Endothelial cell of umbilical vein (primary cell): ENCODE data around the gene SNAPIN. TPM values are rescaled to one million over a fixed set of nuclear protein-coding genes. Genes with fewer than 3 reads are reported as not detected.

Experiments used
- Bru-seq: library from RNA; stranded (reverse); fragments of 400-500 nt; gene quantifications from one replicate; lab custom pipeline; 2021; lab: Mats Ljungman, UMichigan
- BruChase-seq, 2 experiments: library from RNA; stranded (reverse); fragments of 400-500 nt; gene quantifications; one replicate each; lab custom pipeline; 2021; lab: Mats Ljungman, UMichigan
- BruUV-seq: library from RNA; stranded (reverse); fragments of 400-500 nt; replicated peaks from 2 replicates; lab custom pipeline; 2021; lab: Mats Ljungman, UMichigan
- CTCF ChIA-PET: fragments of 300-600, 350-600 bp; sonication (Branson Sonifier 250); formaldehyde crosslinking; loops from one replicate; lab custom pipeline; 2021; ENCODE audit warnings: antibody characterized with exemption, inconsistent platforms; lab: Charles Lee
- POLR2A ChIA-PET: fragments of 300-600, 350-600 bp; sonication (Branson Sonifier 250); formaldehyde crosslinking; loops from one replicate; lab custom pipeline; 2021; ENCODE audit warnings: antibody characterized with exemption, inconsistent platforms; lab: Charles Lee
- DNase-seq: peaks from one replicate; pipeline ENCODE4 v3.0.0-alpha.2; 2011; ENCODE audit warnings: low read depth, low spot score
- FAIRE-seq: peaks from 2 replicates; lab custom pipeline; 2011; peaks lifted over from hg19 to GRCh38; lab: Jason Lieb, UNC
- H2AFZ ChIP-seq: 2 replicates; pipeline ENCODE4 v1.6.0; 2012; ENCODE audit warnings: low read depth, low read length, control low read depth, inconsistent platforms
- H3K27ac ChIP-seq: 2 replicates; pipeline ENCODE4 v1.5.1; 2011; ENCODE audit warnings: low read depth, mild to moderate bottlenecking, control low read depth, low read length, moderate library complexity; ENCODE audit not compliant: insufficient read depth
- H3K27me3 ChIP-seq, 2 experiments: 2 replicates each; pipeline versions ENCODE4 v1.6.0 to v1.6.1; 2011; ENCODE audit warnings: low read length in 2 of 2, mixed read lengths in 1 of 2; ENCODE audit not compliant: control insufficient read depth in 2 of 2, insufficient read depth in 2 of 2
- H3K36me3 ChIP-seq, 2 experiments: 2 replicates in 1 of 2; 3 replicates in 1 of 2; pipeline ENCODE4 v1.5.1; 2011; ENCODE audit warnings: low read length in 2 of 2, mild to moderate bottlenecking in 1 of 2, moderate library complexity in 1 of 2; ENCODE audit not compliant: control insufficient read depth in 2 of 2, insufficient read depth in 2 of 2; ENCODE audit errors: extremely low read depth in 1 of 2
- H3K4me1 ChIP-seq: 3 replicates; pipeline ENCODE4 v1.5.1; 2011; ENCODE audit warnings: mild to moderate bottlenecking, low read length; ENCODE audit not compliant: control insufficient read depth, insufficient read depth; ENCODE audit errors: extremely low read depth
- H3K4me2 ChIP-seq: 2 replicates; pipeline ENCODE4 v1.6.1; 2011; ENCODE audit warnings: low read length, control low read depth, mixed read lengths; ENCODE audit not compliant: insufficient read depth
- H3K4me3 ChIP-seq, 3 experiments: fragments of 200-600 bp in 1 of 3; sonication (generic), shearing (Covaris generic) in 1 of 3; replicated peaks in 1 of 3; 2 replicates each; pipeline ENCODE4 v1.5.1; 2011 to 2016; ENCODE audit warnings: control low read depth in 3 of 3, low read length in 3 of 3, mild to moderate bottlenecking in 2 of 3, inconsistent platforms in 1 of 3, low read depth in 1 of 3, moderate library complexity in 1 of 3; ENCODE audit not compliant: insufficient read depth in 1 of 3
- H3K79me2 ChIP-seq: 2 replicates; pipeline ENCODE4 v1.6.0; 2012; ENCODE audit warnings: low read length, inconsistent platforms; ENCODE audit not compliant: control insufficient read depth, insufficient read depth
- H3K9ac ChIP-seq: replicated peaks from 2 replicates; pipeline ENCODE3; 2011; ENCODE audit warnings: low read length, control low read depth; ENCODE audit not compliant: insufficient read depth; ENCODE audit errors: extremely low read depth
- H3K9me1 ChIP-seq: replicated peaks from 3 replicates; pipeline ENCODE4 v1.6.0; 2011; ENCODE audit warnings: mild to moderate bottlenecking, low read length; ENCODE audit not compliant: control insufficient read depth, insufficient read depth; ENCODE audit errors: extremely low read depth
- H3K9me3 ChIP-seq: replicated peaks from 2 replicates; pipeline ENCODE4 v1.5.1; 2012; ENCODE audit warnings: low read length, inconsistent platforms; ENCODE audit not compliant: control insufficient read depth, insufficient read depth
- H4K20me1 ChIP-seq: replicated peaks from 2 replicates; pipeline ENCODE3; 2011; ENCODE audit warnings: mild to moderate bottlenecking, low read length; ENCODE audit not compliant: control insufficient read depth, insufficient read depth; ENCODE audit errors: extremely low read depth
- GATA2 ChIP-seq: IDR thresholded peaks from 2 replicates; pipeline ENCODE4 v1.7.0; 2011; ENCODE audit warnings: low read depth, mild to moderate bottlenecking, moderate library complexity, mixed read lengths, low read length; ENCODE audit not compliant: insufficient read length, insufficient read depth
- POLR2A ChIP-seq: IDR thresholded peaks from 2 replicates; pipeline ENCODE4 v1.6.1; 2012; ENCODE audit warnings: low read depth, mild to moderate bottlenecking, control low read depth, low read length
- POLR2AphosphoS5 ChIP-seq: IDR thresholded peaks from 2 replicates; pipeline ENCODE4 v1.6.1; 2012; ENCODE audit warnings: low read depth, mild to moderate bottlenecking, control low read depth, low read length, moderate library complexity; ENCODE audit not compliant: insufficient read depth
- dilution Hi-C: fragments of 300-500 bp; cut with MboI; formaldehyde crosslinking; loops from one replicate; pipeline ENCODE4 v1.15.0; 2019; ENCODE audit warnings: low sequenced_read_pairs; ENCODE audit not compliant: extremely low pct_ligation_motif_present
- intact Hi-C: fragments of 100-400 bp; cut with micrococcal nuclease; formaldehyde crosslinking; loops from one replicate; pipeline ENCODE4 v1.10.0; 2022
- long read RNA-seq: library from polyadenylated mRNA; stranded (forward); transcript quantifications from one replicate; pipeline ENCODE4 v2.0.0, GENCODE V29; 2021
- polyA minus RNA-seq, 3 experiments: library from RNA; depleted of rRNA, polyadenylated mRNA; stranded (reverse); fragments of >200 nt; gene quantifications; 1 replicate in 1 of 3; 2 replicates in 2 of 3; pipeline ENCODE4 v1.2.3, GENCODE V29; 2011
- polyA plus RNA-seq, 4 experiments: library from polyadenylated mRNA; depleted of rRNA in 3 of 4; stranded (reverse) in 3 of 4; unstranded in 1 of 4; fragments of >200 nt; gene quantifications; 2 replicates each; pipeline versions ENCODE4 v1.2.1 to v1.2.3, GENCODE V29; 2011 to 2012; ENCODE audit warnings: missing spikeins in 1 of 4
- total RNA-seq: library from RNA; stranded (reverse); gene quantifications from 2 replicates; pipeline ENCODE4 v1.2.3, GENCODE V29; 2021
- TF ChIP-seq, protein P1 (sequence below), 2 donors: IDR thresholded peaks; 1 replicate in 1 of 2; 2 replicates in 1 of 2; pipeline ENCODE4 v1.5.1; 2011; ENCODE audit warnings: low read length in 2 of 2, mild to moderate bottlenecking in 2 of 2, moderate library complexity in 2 of 2, control low read depth in 1 of 2, inconsistent platforms in 1 of 2, low read depth in 1 of 2; ENCODE audit not compliant: insufficient read depth in 1 of 2; ENCODE audit errors: extremely low read depth in 1 of 2

SNAPIN gene, protein sequence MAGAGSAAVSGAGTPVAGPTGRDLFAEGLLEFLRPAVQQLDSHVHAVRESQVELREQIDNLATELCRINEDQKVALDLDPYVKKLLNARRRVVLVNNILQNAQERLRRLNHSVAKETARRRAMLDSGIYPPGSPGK
- 36.5 and 36.8 TPM in 2 replicates for total RNA-seq
- 47.3 and 55.1 TPM in 2 replicates for polyA plus RNA-seq
- 53.0 and 57.6 TPM in 2 replicates for polyA plus RNA-seq (2011; cell fraction: cytosol; rRNA removed)
- 23.5 and 24.2 TPM in 2 replicates for polyA plus RNA-seq (2011; cell fraction: nucleus; rRNA removed)
- 28.9 and 31.7 TPM in 2 replicates for polyA plus RNA-seq (2012)
- 20.9 and 22.2 TPM in 2 replicates for polyA minus RNA-seq
- polyA minus RNA-seq (2011; cell fraction: cytosol; rRNA and poly(A)+ RNA removed) = 25.6 TPM
- polyA minus RNA-seq (2011; cell fraction: nucleus; rRNA and poly(A)+ RNA removed) = 9.2 and 12.7 TPM in 2 replicates
- Bru-seq, nascent RNA = percentile 59 among the genes with signal in this experiment
- BruChase-seq, experiment 1, labeled RNA remaining after a 6-hour chase = percentile 78 among the genes with signal in this experiment
- BruChase-seq, experiment 2, labeled RNA remaining after a 2-hour chase = percentile 62 among the genes with signal in this experiment
- long read RNA-seq, transcript SNAPIN-201 (4 exons, 1,030 nt) = major isoform, 189 of 292 reads
- long read RNA-seq, partial matches to known transcripts = 0 of 292 reads
- long read RNA-seq, other reads (novel, unspliced or antisense) = 96 of 292 reads

DNA sequence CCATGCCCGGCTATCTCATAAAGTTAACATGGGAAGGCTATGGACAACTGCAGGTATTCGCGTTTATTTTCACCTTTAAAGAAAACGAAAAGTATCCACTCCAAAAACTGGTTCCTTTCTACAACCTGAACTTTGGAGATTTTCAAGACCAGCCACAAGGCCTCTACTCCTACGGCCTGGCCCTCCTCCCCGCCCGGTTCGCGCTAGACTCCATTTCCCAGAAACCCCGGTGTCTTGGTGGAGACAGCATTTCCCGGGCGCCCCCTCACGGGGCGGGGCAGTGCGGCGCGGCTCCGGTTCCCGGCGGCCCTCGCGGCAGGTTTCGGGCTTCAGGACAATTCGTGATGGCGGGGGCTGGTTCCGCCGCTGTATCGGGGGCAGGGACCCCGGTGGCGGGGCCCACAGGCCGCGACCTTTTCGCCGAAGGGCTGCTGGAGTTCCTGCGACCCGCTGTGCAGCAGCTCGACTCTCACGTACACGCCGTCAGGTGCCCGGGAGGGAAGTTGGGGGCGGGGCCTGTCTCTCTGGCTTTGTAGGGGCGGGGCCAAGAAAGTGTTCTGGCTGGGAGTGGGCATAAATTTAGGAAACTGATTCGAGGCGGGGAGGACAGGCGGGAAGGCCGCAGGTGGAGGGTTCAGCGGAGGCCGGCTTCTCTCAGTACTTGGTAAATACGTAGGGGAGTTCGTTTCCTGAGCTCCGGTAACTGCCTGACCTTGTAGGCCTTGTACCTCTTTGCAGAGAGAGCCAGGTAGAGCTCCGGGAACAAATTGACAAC is at the start of gene SNAPIN:
Gene SNAPIN, plus strand, starts transcription at position 304 of the 775 bp plus-strand sequence. Its CDS starts 41 bp downstream, at position 345.
- Histone ChIP-seq H3K79me2 (peaks cover 13% of the 10 kb centered on the region), H3K4me3 (peak within 1 kb of the TSS; percentile 79 to 91 (median 83)), H3K4me1 (peaks cover 7% of the 10 kb centered on the region), H3K9me3 (no peaks in the 10 kb centered on the region), H3K9me1 (no peaks in the 10 kb centered on the region), H2AFZ (peak within 1 kb of the TSS; percentile 86), H3K36me3 (peaks cover 14 to 18% of the 10 kb centered on the region in 2 experiments), H3K27me3 (no peaks in the 10 kb centered on the region), H3K4me2 (peak within 1 kb of the TSS; percentile 90), H3K27ac (peak within 1 kb of the TSS; percentile 64), H3K9ac (peak within 1 kb of the TSS; percentile 77), H4K20me1 (no peaks in the 10 kb centered on the region)
- ChIA-PET CTCF (interaction anchor here (1.0 to 2.2 kb wide), 6 partner anchors 16 to 148 kb away, joined by 3 to 13 read pairs (median 4); partner anchors contain the start of gene S100A13), POLR2A (interaction anchor here (0.6 to 1.3 kb wide), 3 partner anchors 10 to 25 kb away, joined by 3 to 4 read pairs (median 3); partner anchors contain the start of gene CHTOP)
- intact Hi-C loops (loop anchor here (1.0 to 2.0 kb wide), 5 partner anchors 24 to 147 kb away; partner anchors contain the start of gene CHTOP), dilution Hi-C loops (no loop called here)
- no TSS peak for BruUV-seq
- TF ChIP-seq GATA2 = no peak
- TF ChIP-seq POLR2AphosphoS5 = peak; percentile 77
- TF ChIP-seq, protein P1, sequence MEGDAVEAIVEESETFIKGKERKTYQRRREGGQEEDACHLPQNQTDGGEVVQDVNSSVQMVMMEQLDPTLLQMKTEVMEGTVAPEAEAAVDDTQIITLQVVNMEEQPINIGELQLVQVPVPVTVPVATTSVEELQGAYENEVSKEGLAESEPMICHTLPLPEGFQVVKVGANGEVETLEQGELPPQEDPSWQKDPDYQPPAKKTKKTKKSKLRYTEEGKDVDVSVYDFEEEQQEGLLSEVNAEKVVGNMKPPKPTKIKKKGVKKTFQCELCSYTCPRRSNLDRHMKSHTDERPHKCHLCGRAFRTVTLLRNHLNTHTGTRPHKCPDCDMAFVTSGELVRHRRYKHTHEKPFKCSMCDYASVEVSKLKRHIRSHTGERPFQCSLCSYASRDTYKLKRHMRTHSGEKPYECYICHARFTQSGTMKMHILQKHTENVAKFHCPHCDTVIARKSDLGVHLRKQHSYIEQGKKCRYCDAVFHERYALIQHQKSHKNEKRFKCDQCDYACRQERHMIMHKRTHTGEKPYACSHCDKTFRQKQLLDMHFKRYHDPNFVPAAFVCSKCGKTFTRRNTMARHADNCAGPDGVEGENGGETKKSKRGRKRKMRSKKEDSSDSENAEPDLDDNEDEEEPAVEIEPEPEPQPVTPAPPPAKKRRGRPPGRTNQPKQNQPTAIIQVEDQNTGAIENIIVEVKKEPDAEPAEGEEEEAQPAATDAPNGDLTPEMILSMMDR (IDR thresholded peaks at IDR 0.05; ENCODE audit: extremely low read depth in 1 of 2, insufficient read depth in 1 of 2, low read depth in 1 of 2, low read length in 2 of 2) = peak in 1 of 2 donors; percentile 21
- peak; percentile 82 for TF ChIP-seq POLR2A
- peak; percentile 83 for DNase-seq
- peak; percentile 90 for FAIRE-seq
